Embryonic facial prominence (tissue), 1 donor: ENCODE data around the gene IL17F.

Experiments
- DNase-seq: peaks from one replicate; pipeline ENCODE4 v3.0.0-alpha.2; 2016; ENCODE audit errors: extremely low spot score

The IL17F gene

GRCh38 chr6:52190409-52190808 lies 53.9 kb downstream of the IL17F start:
- DNase-seq, result no peak

- DNase-seq, result no peak
Observed at GRCh38 chr6:52189974-52190373, 54.3 kb downstream of the IL17F start.

- no peak for DNase-seq
Observed at GRCh38 chr6:52187098-52187497, 57.2 kb downstream of the IL17F start.
